GM23248 (cell line): Measurements from ENCODE around the gene ANTXR2. TPM values are rescaled to one million over a fixed set of nuclear protein-coding genes. Genes with fewer than 3 reads are reported as not detected.

Experiments
- DNase-seq: peaks from one replicate; pipeline ENCODE4 v3.0.0-alpha.2; 2015
- H2AFZ ChIP-seq: fragments of 200-600 bp; sonication (generic); 2 replicates; pipeline ENCODE4 v1.6.1; 2016; ENCODE audit warnings: antibody characterized with exemption
- H3F3A ChIP-seq: fragments of 200-600 bp; sonication (generic); 2 replicates; pipeline ENCODE4 v1.6.1; 2016; ENCODE audit warnings: mild to moderate bottlenecking, antibody characterized with exemption, mixed run types; ENCODE audit not compliant: insufficient read depth
- H3K27ac ChIP-seq: fragments of 200-600 bp; sonication (generic); 2 replicates; pipeline ENCODE4 v1.5.1; 2016; ENCODE audit warnings: mild to moderate bottlenecking
- H3K27me3 ChIP-seq: fragments of 200-600 bp; sonication (generic); replicated peaks from 2 replicates; pipeline ENCODE4 v1.6.1; 2016; ENCODE audit warnings: mild to moderate bottlenecking; ENCODE audit not compliant: insufficient read depth
- H3K36me3 ChIP-seq: fragments of 200-600 bp; sonication (generic); 2 replicates; pipeline ENCODE4 v1.6.1; 2016; ENCODE audit warnings: low read depth, mild to moderate bottlenecking
- H3K4me1 ChIP-seq: fragments of 200-600 bp; sonication (generic); 2 replicates; pipeline ENCODE4 v1.6.1; 2016; ENCODE audit warnings: mild to moderate bottlenecking; ENCODE audit not compliant: insufficient read depth
- H3K4me2 ChIP-seq: fragments of 200-600 bp; sonication (generic); one replicate; pipeline ENCODE4 v1.6.1; 2016; ENCODE audit warnings: mild to moderate bottlenecking; ENCODE audit not compliant: unreplicated experiment
- H3K4me3 ChIP-seq: fragments of 200-600 bp; sonication (generic); 2 replicates; pipeline ENCODE4 v1.5.1; 2016; ENCODE audit warnings: mild to moderate bottlenecking
- H3K79me2 ChIP-seq: fragments of 200-600 bp; sonication (generic); 2 replicates; pipeline ENCODE4 v1.6.1; 2016; ENCODE audit warnings: mild to moderate bottlenecking; ENCODE audit not compliant: insufficient read depth
- H3K9ac ChIP-seq: fragments of 200-600 bp; sonication (generic); 2 replicates; pipeline ENCODE4 v1.6.1; 2016; ENCODE audit warnings: mild to moderate bottlenecking
- H3K9me2 ChIP-seq: fragments of 200-600 bp; sonication (generic); 2 replicates; pipeline ENCODE4 v1.6.1; 2016; ENCODE audit warnings: mixed run types, mild to moderate bottlenecking, moderate library complexity; ENCODE audit not compliant: insufficient read depth
- H3K9me3 ChIP-seq: fragments of 200-600 bp; sonication (generic); one replicate; pipeline ENCODE4 v1.6.1; 2017; ENCODE audit warnings: low read depth
- H4K20me1 ChIP-seq: fragments of 200-600 bp; sonication (generic); 2 replicates; pipeline ENCODE4 v1.6.0; 2016; ENCODE audit not compliant: insufficient read depth
- EZH2 ChIP-seq: fragments of 200-600 bp; sonication (generic); IDR thresholded peaks from 2 replicates; pipeline ENCODE4 v1.6.1; 2018; ENCODE audit warnings: antibody characterized with exemption, mild to moderate bottlenecking; ENCODE audit not compliant: insufficient read depth, poor library complexity, severe bottlenecking
- EZH2phosphoT487 ChIP-seq: fragments of 200-600 bp; sonication (generic); IDR thresholded peaks from 2 replicates; pipeline ENCODE4 v1.6.1; 2018; ENCODE audit warnings: antibody characterized with exemption, moderate library complexity, mild to moderate bottlenecking, low read depth; ENCODE audit not compliant: insufficient read depth
- WGBS, 2 experiments: methylation state at CpG; one replicate each; pipeline ENCODE4 v1.1.6; 2015 to 2017; ENCODE audit warnings: low lambda C conversion rate in 2 of 2, low coverage in 1 of 2; ENCODE audit errors: missing lambda C conversion rate in 2 of 2; 5-methylcytosine and 5-hydroxymethylcytosine counted together
- in situ Hi-C: fragments of 300-500 bp; cut with MboI; formaldehyde crosslinking; loops from 2 replicates; pipeline ENCODE4 v1.15.0; 2020
- polyA plus RNA-seq: library from polyadenylated mRNA; unstranded; fragments of >200 nt; fragmentation: Nextera tagmentation; extraction: Ambion mirVana; gene quantifications from 2 replicates; pipeline ENCODE4 v1.2.1, GENCODE V29; 2016
- total RNA-seq: library from RNA; depleted of rRNA; stranded (reverse); fragments of >200 nt; shearing (Covaris generic); gene quantifications from 2 replicates; pipeline ENCODE4 v1.2.3, GENCODE V29; 2014

The ANTXR2 gene
- total and polyA plus RNA-seq, 2 experiments from 2014 or later: 77.2 to 87.5 TPM

- in situ Hi-C loops: no loop called here
Observed at GRCh38 chr4:79958466-79959264, 114.4 kb downstream of the ANTXR2 start.

DNA sequence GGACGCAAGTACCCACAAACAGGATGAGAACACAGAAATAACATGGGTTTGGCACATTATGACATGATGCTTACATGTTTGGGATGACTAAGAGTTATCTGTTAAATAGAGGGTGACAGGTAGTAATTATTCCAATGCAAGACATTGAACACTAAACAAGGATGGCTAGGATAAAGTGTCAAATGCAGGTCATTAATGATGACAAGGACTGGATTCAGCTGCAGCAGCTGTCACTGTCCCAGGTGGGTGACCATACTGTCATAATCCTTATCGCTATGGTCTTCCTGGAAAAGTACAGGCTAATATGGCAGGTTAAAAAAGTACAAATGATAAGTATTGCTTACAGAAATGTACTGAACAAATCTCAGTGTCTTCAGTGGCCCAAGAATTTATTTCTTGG, 123.9 kb downstream of the ANTXR2 start:
- peaks cover 6% of the 10 kb centered on the region; the same call in 1 of the 2 replicates for H3F3A ChIP-seq
- no peaks in the 10 kb centered on the region for H3K27me3 ChIP-seq
- H4K20me1 ChIP-seq: no peaks in the 10 kb centered on the region
- no peak overlapping the region for H3K4me3 ChIP-seq
- H2AFZ ChIP-seq: no peak overlapping the region
- in situ Hi-C loops: no loop called here
- DNase-seq: no peak
- H3K9me2 ChIP-seq: no peaks in the 10 kb centered on the region
- no peaks in the 10 kb centered on the region for H3K4me1 ChIP-seq
- H3K36me3 ChIP-seq: 0 out of 2 replicates have a peak, but pooled peaks cover 3% of the 10 kb centered on the region
- TF ChIP-seq EZH2: no peak
- no peak for TF ChIP-seq EZH2phosphoT487
- H3K79me2 ChIP-seq: no peaks in the 10 kb centered on the region
- 96 to 99% methylated on average over 2 of the region's 2 CpGs for whole genome bisulfite sequencing, 2 experiments
- H3K9ac ChIP-seq: no peak overlapping the region
- no peak overlapping the region for H3K4me2 ChIP-seq
- no peaks in the 10 kb centered on the region for H3K9me3 ChIP-seq
- H3K27ac ChIP-seq: no peak overlapping the region

More at GRCh38 chr4:79958466-79959264, 114.4 kb downstream of the ANTXR2 start:
- no peaks in the 10 kb centered on the region for H3K9me3 ChIP-seq
- H3K9ac ChIP-seq: no peak overlapping the region
- H4K20me1 ChIP-seq: no peaks in the 10 kb centered on the region
- no peaks in the 10 kb centered on the region for H3K9me2 ChIP-seq
- no peak overlapping the region for H3K4me2 ChIP-seq
- peaks cover 4% of the 10 kb centered on the region for H3K36me3 ChIP-seq
- H3K4me1 ChIP-seq: no peaks in the 10 kb centered on the region
- no peaks in the 10 kb centered on the region for H3K79me2 ChIP-seq
- H3K4me3 ChIP-seq: no peak overlapping the region
- H3K27me3 ChIP-seq: no peaks in the 10 kb centered on the region
- TF ChIP-seq EZH2: no peak
- 89 to 91% methylated on average over 5 of the region's 5 CpGs for WGBS, 2 experiments
- no peaks in the 10 kb centered on the region for H3F3A ChIP-seq
- H2AFZ ChIP-seq: no peak overlapping the region
- no peak for DNase-seq
- no peak overlapping the region for H3K27ac ChIP-seq

GRCh38 chr4:79948739-79949138, 124.3 kb downstream of the ANTXR2 start:
- no peak for DNase-seq
- H3K79me2 ChIP-seq: no peaks in the 10 kb centered on the region
- H3K36me3 ChIP-seq: 0 out of 2 replicates have a peak, but pooled peaks cover 3% of the 10 kb centered on the region
- no peak overlapping the region for H3K27ac ChIP-seq
- no peaks in the 10 kb centered on the region for H4K20me1 ChIP-seq
- no peak overlapping the region for H3K4me3 ChIP-seq
- no peak overlapping the region for H3K9ac ChIP-seq
- no peaks in the 10 kb centered on the region for H3K4me1 ChIP-seq
- H3K4me2 ChIP-seq: no peak overlapping the region
- TF ChIP-seq EZH2 (no peak), EZH2phosphoT487 (no peak)
- no peak overlapping the region for H2AFZ ChIP-seq
- no peaks in the 10 kb centered on the region for H3K9me2 ChIP-seq
- H3K27me3 ChIP-seq: no peaks in the 10 kb centered on the region
- peaks cover 6% of the 10 kb centered on the region; the same call in 1 of the 2 replicates for H3F3A ChIP-seq
- in situ Hi-C loops: no loop called here
- no peaks in the 10 kb centered on the region for H3K9me3 ChIP-seq

DNA sequence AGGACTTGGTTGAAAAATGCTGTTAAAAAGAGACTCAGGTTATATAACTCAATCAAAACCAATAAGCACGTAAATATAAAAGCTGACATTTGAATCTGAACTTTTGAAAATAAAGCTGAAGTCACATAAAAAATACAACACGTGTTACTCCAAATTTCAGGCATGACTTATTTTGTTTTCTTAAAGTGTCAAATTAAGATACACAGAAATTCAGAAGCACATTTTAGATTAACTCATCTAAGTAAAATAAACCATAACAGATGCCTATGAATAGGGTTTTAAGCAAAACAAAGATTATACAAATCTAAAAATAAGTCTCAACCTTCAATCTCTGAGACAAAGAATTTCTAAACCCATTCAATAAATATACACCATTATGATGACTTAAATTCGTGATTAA, 124.8 kb downstream of the ANTXR2 start:
- peaks cover 6% of the 10 kb centered on the region; the same call in 1 of the 2 replicates for H3F3A ChIP-seq
- no peak overlapping the region for H3K4me3 ChIP-seq
- in situ Hi-C loops: no loop called here
- no peaks in the 10 kb centered on the region for H3K9me3 ChIP-seq
- H2AFZ ChIP-seq: no peak overlapping the region
- WGBS, 2 experiments: 62% methylated on average over 3 of the region's 3 CpGs
- no peaks in the 10 kb centered on the region for H4K20me1 ChIP-seq
- TF ChIP-seq EZH2: no peak
- TF ChIP-seq EZH2phosphoT487: no peak
- 0 out of 2 replicates have a peak, but pooled peaks cover 3% of the 10 kb centered on the region for H3K36me3 ChIP-seq
- H3K9me2 ChIP-seq: no peaks in the 10 kb centered on the region
- no peaks in the 10 kb centered on the region for H3K4me1 ChIP-seq
- no peak overlapping the region for H3K4me2 ChIP-seq
- no peak overlapping the region for H3K9ac ChIP-seq
- H3K79me2 ChIP-seq: no peaks in the 10 kb centered on the region
- no peak overlapping the region for H3K27ac ChIP-seq
- no peak for DNase-seq
- H3K27me3 ChIP-seq: no peaks in the 10 kb centered on the region
